ENCODE data around the gene GRIN3A.

Gene GRIN3A

GRCh38 chr9:101636247-101636646 is 102.2 kb downstream of the GRIN3A start:
- Histone ChIP-seq H3K79me1 (ENCODE audit: low read depth, low read length) (no peaks in the 10 kb centered on the region), H3K9me3 (replicated peaks in 1 of 2; ENCODE audit: control insufficient read depth in 2 of 2, insufficient read depth in 1 of 2, low read depth in 1 of 2, low read length in 2 of 2) (no peaks in the 10 kb centered on the region), H2BK5ac (ENCODE audit: low read length) (no peak overlapping the region), H3K4me2 (ENCODE audit: insufficient read depth, low read length, poor library complexity, severe bottlenecking) (no peak overlapping the region), H3K4ac (ENCODE audit: low read length) (no peak overlapping the region), H3K27ac (replicated peaks; ENCODE audit: low read length) (no peak overlapping the region), H4K8ac (ENCODE audit: low read depth, low read length) (no peak overlapping the region), H3K27me3 (ENCODE audit: control insufficient read depth in 3 of 3, insufficient read depth in 3 of 3, low read depth in 1 of 3, low read length in 3 of 3) (no peaks in the 10 kb centered on the region), H2BK15ac (ENCODE audit: low read length) (no peak overlapping the region), H4K91ac (ENCODE audit: low read depth, low read length, poor library complexity) (no peak overlapping the region), H3K4me1 (ENCODE audit: control insufficient read depth in 2 of 2, insufficient read depth in 1 of 2, low read depth in 1 of 2, low read length in 2 of 2) (no peaks in the 10 kb centered on the region), H3K23ac (ENCODE audit: low read depth, low read length, poor library complexity) (no peak overlapping the region), H2BK12ac (ENCODE audit: low read length) (no peak overlapping the region), H3K4me3 (ENCODE audit: low read length in 2 of 2) (no peak overlapping the region), H3K18ac (ENCODE audit: low read length) (no peak overlapping the region), H3K14ac (ENCODE audit: low read length) (no peak overlapping the region), H2BK120ac (ENCODE audit: low read depth, low read length) (no peak overlapping the region), H3K9ac (ENCODE audit: low read depth, low read length, poor library complexity) (no peak overlapping the region), H2AK5ac (ENCODE audit: low read depth, low read length) (no peak overlapping the region), H2AFZ (ENCODE audit: low read length) (no peak overlapping the region), H3K36me3 (replicated peaks in 1 of 2; ENCODE audit: control insufficient read depth in 2 of 2, insufficient read depth in 2 of 2, low read length in 2 of 2) (no peaks in the 10 kb centered on the region)
- no CpG with 5 or more reads among the region's 3 CpGs for WGBS, 2 donors (ENCODE audit: extremely low coverage in 2 of 2, insufficient read length in 2 of 2, insufficient replicate concordance in 1 of 2)
- DNase-seq (ENCODE audit: low spot score) = no peak

DNA sequence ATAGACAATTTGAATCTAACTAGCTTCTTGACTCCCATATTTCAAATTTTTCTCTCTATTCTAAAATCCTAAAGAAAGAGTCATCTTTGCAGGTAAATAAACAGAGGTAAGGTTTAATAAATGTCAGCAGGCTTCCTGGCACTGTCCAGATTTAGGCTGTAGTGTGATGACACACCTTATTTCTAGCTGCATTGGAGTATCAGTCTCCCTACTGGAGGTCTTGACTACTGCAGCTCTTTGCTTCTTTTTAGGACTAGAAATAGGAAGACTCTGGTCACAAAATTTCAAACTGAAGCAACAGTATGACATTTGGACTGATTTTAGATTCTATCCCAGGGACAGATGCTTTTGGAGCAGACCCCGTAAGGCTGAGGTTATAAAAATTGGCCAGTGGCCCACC is 103.0 kb downstream of the GRIN3A start:
- H2BK12ac ChIP-seq (ENCODE audit: low read length) = no peak overlapping the region
- H3K18ac ChIP-seq (ENCODE audit: low read length) = no peak overlapping the region
- whole genome bisulfite sequencing, 2 donors (ENCODE audit: extremely low coverage in 2 of 2, insufficient read length in 2 of 2, insufficient replicate concordance in 1 of 2) = no CpG with 5 or more reads among the region's 1 CpG
- DNase-seq (ENCODE audit: low spot score) = no peak
- no peak overlapping the region for H2BK120ac ChIP-seq (ENCODE audit: low read depth, low read length)
- H3K9ac ChIP-seq (ENCODE audit: low read depth, low read length, poor library complexity) = no peak overlapping the region
- no peak overlapping the region for H3K27ac ChIP-seq (replicated peaks; ENCODE audit: low read length)
- H2BK15ac ChIP-seq (ENCODE audit: low read length) = no peak overlapping the region
- H3K36me3 ChIP-seq (replicated peaks in 1 of 2; ENCODE audit: control insufficient read depth in 2 of 2, insufficient read depth in 2 of 2, low read length in 2 of 2) = no peaks in the 10 kb centered on the region
- no peak overlapping the region for H3K4me2 ChIP-seq (ENCODE audit: insufficient read depth, low read length, poor library complexity, severe bottlenecking)
- no peaks in the 10 kb centered on the region for H3K9me3 ChIP-seq (replicated peaks in 1 of 2; ENCODE audit: control insufficient read depth in 2 of 2, insufficient read depth in 1 of 2, low read depth in 1 of 2, low read length in 2 of 2)
- no peak overlapping the region for H2AK5ac ChIP-seq (ENCODE audit: low read depth, low read length)
- no peak overlapping the region for H4K8ac ChIP-seq (ENCODE audit: low read depth, low read length)
- no peak overlapping the region for H3K14ac ChIP-seq (ENCODE audit: low read length)
- no peak overlapping the region for H3K4ac ChIP-seq (ENCODE audit: low read length)
- no peaks in the 10 kb centered on the region for H3K79me1 ChIP-seq (ENCODE audit: low read depth, low read length)
- no peak overlapping the region for H4K91ac ChIP-seq (ENCODE audit: low read depth, low read length, poor library complexity)
- no peaks in the 10 kb centered on the region for H3K27me3 ChIP-seq (ENCODE audit: control insufficient read depth in 3 of 3, insufficient read depth in 3 of 3, low read depth in 1 of 3, low read length in 3 of 3)
- H2BK5ac ChIP-seq (ENCODE audit: low read length) = no peak overlapping the region
- no peaks in the 10 kb centered on the region for H3K4me1 ChIP-seq (ENCODE audit: control insufficient read depth in 2 of 2, insufficient read depth in 1 of 2, low read depth in 1 of 2, low read length in 2 of 2)
- H3K23ac ChIP-seq (ENCODE audit: low read depth, low read length, poor library complexity) = no peak overlapping the region
- no peak overlapping the region for H3K4me3 ChIP-seq (ENCODE audit: low read length in 2 of 2)
- H2AFZ ChIP-seq (ENCODE audit: low read length) = no peak overlapping the region

- no peak overlapping the region for H3K14ac ChIP-seq (ENCODE audit: low read length)
- H2BK120ac ChIP-seq (ENCODE audit: low read depth, low read length) = no peak overlapping the region
- no peaks in the 10 kb centered on the region for H3K36me3 ChIP-seq (replicated peaks in 1 of 2; ENCODE audit: control insufficient read depth in 2 of 2, insufficient read depth in 2 of 2, low read length in 2 of 2)
- DNase-seq (ENCODE audit: low spot score) = no peak
- no peak overlapping the region for H4K91ac ChIP-seq (ENCODE audit: low read depth, low read length, poor library complexity)
- H3K27me3 ChIP-seq (ENCODE audit: control insufficient read depth in 3 of 3, insufficient read depth in 3 of 3, low read depth in 1 of 3, low read length in 3 of 3) = no peaks in the 10 kb centered on the region
- H3K4me2 ChIP-seq (ENCODE audit: insufficient read depth, low read length, poor library complexity, severe bottlenecking) = no peak overlapping the region
- no peak overlapping the region for H3K4ac ChIP-seq (ENCODE audit: low read length)
- no peaks in the 10 kb centered on the region for H3K4me1 ChIP-seq (ENCODE audit: control insufficient read depth in 2 of 2, insufficient read depth in 1 of 2, low read depth in 1 of 2, low read length in 2 of 2)
- no peak overlapping the region for H4K8ac ChIP-seq (ENCODE audit: low read depth, low read length)
- H2BK15ac ChIP-seq (ENCODE audit: low read length) = no peak overlapping the region
- H3K23ac ChIP-seq (ENCODE audit: low read depth, low read length, poor library complexity) = no peak overlapping the region
- no peak overlapping the region for H2AFZ ChIP-seq (ENCODE audit: low read length)
- H3K9ac ChIP-seq (ENCODE audit: low read depth, low read length, poor library complexity) = no peak overlapping the region
- no peaks in the 10 kb centered on the region for H3K79me1 ChIP-seq (ENCODE audit: low read depth, low read length)
- no peak overlapping the region for H3K27ac ChIP-seq (replicated peaks; ENCODE audit: low read length)
- no peak overlapping the region for H2BK12ac ChIP-seq (ENCODE audit: low read length)
- no peak overlapping the region for H2AK5ac ChIP-seq (ENCODE audit: low read depth, low read length)
- no peaks in the 10 kb centered on the region for H3K9me3 ChIP-seq (replicated peaks in 1 of 2; ENCODE audit: control insufficient read depth in 2 of 2, insufficient read depth in 1 of 2, low read depth in 1 of 2, low read length in 2 of 2)
- H3K4me3 ChIP-seq (ENCODE audit: low read length in 2 of 2) = no peak overlapping the region
- no peak overlapping the region for H2BK5ac ChIP-seq (ENCODE audit: low read length)
- no CpG with 5 or more reads among the region's 4 CpGs for WGBS, 2 donors (ENCODE audit: extremely low coverage in 2 of 2, insufficient read length in 2 of 2, insufficient replicate concordance in 1 of 2)
- H3K18ac ChIP-seq (ENCODE audit: low read length) = no peak overlapping the region
Observed at GRCh38 chr9:101634741-101635409, 103.6 kb downstream of the GRIN3A start.

DNA sequence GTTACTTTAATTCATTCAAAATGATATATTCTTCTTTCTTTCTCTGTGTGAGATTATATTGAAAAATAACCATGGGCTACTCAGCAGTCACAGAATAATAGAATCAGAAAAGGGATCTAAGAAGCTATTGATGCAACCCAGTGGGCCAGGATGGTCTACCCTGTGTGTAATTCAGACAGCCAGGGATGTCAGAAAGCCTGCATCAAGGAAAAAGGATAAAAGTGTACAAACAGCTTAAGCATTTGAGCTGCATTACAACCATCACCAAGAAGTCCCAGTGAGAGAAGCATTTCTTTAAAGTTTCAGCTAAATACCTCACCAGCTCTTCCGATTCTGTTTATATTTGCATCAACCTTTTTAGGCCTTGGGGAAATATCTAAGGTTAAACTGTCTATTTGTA is 105.8 kb downstream of the GRIN3A start:
- Histone ChIP-seq H3K9me3 (replicated peaks in 1 of 2; ENCODE audit: control insufficient read depth in 2 of 2, insufficient read depth in 1 of 2, low read depth in 1 of 2, low read length in 2 of 2) (no peaks in the 10 kb centered on the region), H2BK120ac (ENCODE audit: low read depth, low read length) (no peak overlapping the region), H3K27me3 (ENCODE audit: control insufficient read depth in 3 of 3, insufficient read depth in 3 of 3, low read depth in 1 of 3, low read length in 3 of 3) (no peaks in the 10 kb centered on the region), H2AFZ (ENCODE audit: low read length) (no peak overlapping the region), H2AK5ac (ENCODE audit: low read depth, low read length) (no peak overlapping the region), H3K14ac (ENCODE audit: low read length) (no peak overlapping the region), H3K9ac (ENCODE audit: low read depth, low read length, poor library complexity) (no peak overlapping the region), H2BK15ac (ENCODE audit: low read length) (no peak overlapping the region), H3K4me3 (ENCODE audit: low read length in 2 of 2) (no peak overlapping the region), H4K8ac (ENCODE audit: low read depth, low read length) (no peak overlapping the region), H3K4me1 (ENCODE audit: control insufficient read depth in 2 of 2, insufficient read depth in 1 of 2, low read depth in 1 of 2, low read length in 2 of 2) (no peaks in the 10 kb centered on the region), H3K36me3 (replicated peaks in 1 of 2; ENCODE audit: control insufficient read depth in 2 of 2, insufficient read depth in 2 of 2, low read length in 2 of 2) (no peaks in the 10 kb centered on the region), H3K27ac (replicated peaks; ENCODE audit: low read length) (no peak overlapping the region), H3K4me2 (ENCODE audit: insufficient read depth, low read length, poor library complexity, severe bottlenecking) (no peak overlapping the region), H3K79me1 (ENCODE audit: low read depth, low read length) (no peaks in the 10 kb centered on the region), H2BK5ac (ENCODE audit: low read length) (no peak overlapping the region), H3K18ac (ENCODE audit: low read length) (no peak overlapping the region), H2BK12ac (ENCODE audit: low read length) (no peak overlapping the region), H3K23ac (ENCODE audit: low read depth, low read length, poor library complexity) (no peak overlapping the region), H4K91ac (ENCODE audit: low read depth, low read length, poor library complexity) (no peak overlapping the region), H3K4ac (ENCODE audit: low read length) (no peak overlapping the region)
- no CpG with 5 or more reads among the region's 1 CpG for WGBS, 2 donors (ENCODE audit: extremely low coverage in 2 of 2, insufficient read length in 2 of 2, insufficient replicate concordance in 1 of 2)
- no peak for DNase-seq (ENCODE audit: low spot score)

Measured in neuronal stem cell (in vitro differentiated cells).